Neutrophil (primary cell): ENCODE data around the gene GUCY1B1.

Experiments used
- H3K27ac ChIP-seq: fragments of 200-600 bp; sonication (generic); 2 replicates; pipeline ENCODE4 v1.5.1; 2016; ENCODE audit warnings: mild to moderate bottlenecking, moderate library complexity
- H3K27me3 ChIP-seq: fragments of 200-600 bp; sonication (generic); 2 replicates; pipeline ENCODE4 v1.6.0; 2016; ENCODE audit warnings: mild to moderate bottlenecking
- H3K36me3 ChIP-seq: fragments of 200-600 bp; sonication (generic); 2 replicates; pipeline ENCODE4 v1.5.1; 2017
- H3K4me1 ChIP-seq, 2 experiments: fragments of 200-600 bp in 1 of 2; sonication (generic) in 1 of 2; 1 replicate in 1 of 2; 2 replicates in 1 of 2; pipeline versions ENCODE4 v1.5.1 to v1.6.1; 2013 to 2016; ENCODE audit warnings: low read depth in 1 of 2, low read length in 1 of 2, mild to moderate bottlenecking in 1 of 2, moderate library complexity in 1 of 2; ENCODE audit not compliant: control insufficient read depth in 1 of 2, insufficient read depth in 1 of 2
- H3K4me3 ChIP-seq, 2 experiments: fragments of 200-600 bp in 1 of 2; sonication (generic) in 1 of 2; 1 replicate in 1 of 2; 2 replicates in 1 of 2; pipeline ENCODE4 v1.5.1; 2013 to 2016; ENCODE audit warnings: low read depth in 1 of 2, low read length in 1 of 2, mild to moderate bottlenecking in 1 of 2, moderate library complexity in 1 of 2
- H3K9me3 ChIP-seq: fragments of 200-600 bp; sonication (generic); 2 replicates; pipeline ENCODE4 v1.5.1; 2016
- CTCF ChIP-seq: fragments of 200-600 bp; sonication (generic); IDR thresholded peaks from 2 replicates; pipeline ENCODE4 v1.5.1; 2016; ENCODE audit warnings: antibody characterized with exemption

The GUCY1B1 gene

GRCh38 chr4:155799116-155799793 lies 40.4 kb downstream of the GUCY1B1 start:
- Histone ChIP-seq H3K4me3 (no peak overlapping the region), H3K4me1 (no peaks in the 10 kb centered on the region), H3K9me3 (no peaks in the 10 kb centered on the region), H3K27me3 (no peaks in the 10 kb centered on the region), H3K27ac (no peak overlapping the region), H3K36me3 (no peaks in the 10 kb centered on the region)
- TF ChIP-seq CTCF = no peak

- Histone ChIP-seq H3K27ac (no peak overlapping the region), H3K9me3 (no peaks in the 10 kb centered on the region), H3K27me3 (no peaks in the 10 kb centered on the region), H3K4me3 (no peak overlapping the region), H3K4me1 (no peaks in the 10 kb centered on the region), H3K36me3 (no peaks in the 10 kb centered on the region)
- no peak for TF ChIP-seq CTCF
These were observed 40.9 kb downstream of the GUCY1B1 start for GRCh38 chr4:155799794-155800123.

GRCh38 chr4:155800685-155801343 lies 42.0 kb downstream of the GUCY1B1 start:
- no peak for TF ChIP-seq CTCF
- H3K4me3 ChIP-seq = no peak overlapping the region
- no peaks in the 10 kb centered on the region for H3K36me3 ChIP-seq
- H3K4me1 ChIP-seq = no peaks in the 10 kb centered on the region
- H3K9me3 ChIP-seq = no peaks in the 10 kb centered on the region
- no peak overlapping the region for H3K27ac ChIP-seq
- no peaks in the 10 kb centered on the region for H3K27me3 ChIP-seq

- Histone ChIP-seq H3K9me3 (no peaks in the 10 kb centered on the region), H3K4me1 (no peaks in the 10 kb centered on the region), H3K27ac (no peak overlapping the region), H3K36me3 (no peaks in the 10 kb centered on the region), H3K4me3 (no peak overlapping the region), H3K27me3 (no peaks in the 10 kb centered on the region)
- TF ChIP-seq CTCF = no peak
These were observed 43.6 kb downstream of the GUCY1B1 start for GRCh38 chr4:155802190-155802959.

- Histone ChIP-seq H3K27me3 (no peaks in the 10 kb centered on the region), H3K4me3 (no peak overlapping the region), H3K9me3 (no peaks in the 10 kb centered on the region), H3K27ac (no peak overlapping the region), H3K36me3 (no peaks in the 10 kb centered on the region), H3K4me1 (no peaks in the 10 kb centered on the region)
- TF ChIP-seq CTCF = no peak
These were observed 46.2 kb downstream of the GUCY1B1 start for GRCh38 chr4:155805016-155805415.
